ENCODE measurements around the gene SOAT1.

- TF ChIP-seq CTCF (conservative IDR thresholded peaks at IDR 0.05; ENCODE audit: low read length) (no peak), EZH2phosphoT487 (IDR thresholded peaks at IDR 0.05; ENCODE audit: borderline replicate concordance) (no peak)
These were observed 2.9 kb downstream of the SOAT1 start for GRCh38 chr1:179296356-179297104.

Data from Loucy (cell line).